LNCaP clone FGC (cell line): Measurements from ENCODE around the gene RNU4-1.

Experiments used
- DNase-seq: peaks from one replicate; pipeline ENCODE4 v3.0.0-alpha.2; 2011; ENCODE audit warnings: low read depth
- H3K4me3 ChIP-seq: 2 replicates; pipeline ENCODE4 v1.5.1; 2011; ENCODE audit warnings: mild to moderate bottlenecking, low read depth, low read length, control low read depth
- TF ChIP-seq, protein P1 (sequence below): IDR thresholded peaks from 2 replicates; pipeline ENCODE4 v1.5.1; 2012; ENCODE audit warnings: mild to moderate bottlenecking; ENCODE audit not compliant: control insufficient read depth, insufficient read depth; ENCODE audit errors: extremely low read depth

The RNU4-1 gene

GRCh38 chr12:120276734-120277133 lies 16.3 kb downstream of the RNU4-1 start:
- DNase-seq, result no peak
- TF ChIP-seq, protein P1, sequence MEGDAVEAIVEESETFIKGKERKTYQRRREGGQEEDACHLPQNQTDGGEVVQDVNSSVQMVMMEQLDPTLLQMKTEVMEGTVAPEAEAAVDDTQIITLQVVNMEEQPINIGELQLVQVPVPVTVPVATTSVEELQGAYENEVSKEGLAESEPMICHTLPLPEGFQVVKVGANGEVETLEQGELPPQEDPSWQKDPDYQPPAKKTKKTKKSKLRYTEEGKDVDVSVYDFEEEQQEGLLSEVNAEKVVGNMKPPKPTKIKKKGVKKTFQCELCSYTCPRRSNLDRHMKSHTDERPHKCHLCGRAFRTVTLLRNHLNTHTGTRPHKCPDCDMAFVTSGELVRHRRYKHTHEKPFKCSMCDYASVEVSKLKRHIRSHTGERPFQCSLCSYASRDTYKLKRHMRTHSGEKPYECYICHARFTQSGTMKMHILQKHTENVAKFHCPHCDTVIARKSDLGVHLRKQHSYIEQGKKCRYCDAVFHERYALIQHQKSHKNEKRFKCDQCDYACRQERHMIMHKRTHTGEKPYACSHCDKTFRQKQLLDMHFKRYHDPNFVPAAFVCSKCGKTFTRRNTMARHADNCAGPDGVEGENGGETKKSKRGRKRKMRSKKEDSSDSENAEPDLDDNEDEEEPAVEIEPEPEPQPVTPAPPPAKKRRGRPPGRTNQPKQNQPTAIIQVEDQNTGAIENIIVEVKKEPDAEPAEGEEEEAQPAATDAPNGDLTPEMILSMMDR, result no peak
- H3K4me3 ChIP-seq, result no peak overlapping the region

DNA sequence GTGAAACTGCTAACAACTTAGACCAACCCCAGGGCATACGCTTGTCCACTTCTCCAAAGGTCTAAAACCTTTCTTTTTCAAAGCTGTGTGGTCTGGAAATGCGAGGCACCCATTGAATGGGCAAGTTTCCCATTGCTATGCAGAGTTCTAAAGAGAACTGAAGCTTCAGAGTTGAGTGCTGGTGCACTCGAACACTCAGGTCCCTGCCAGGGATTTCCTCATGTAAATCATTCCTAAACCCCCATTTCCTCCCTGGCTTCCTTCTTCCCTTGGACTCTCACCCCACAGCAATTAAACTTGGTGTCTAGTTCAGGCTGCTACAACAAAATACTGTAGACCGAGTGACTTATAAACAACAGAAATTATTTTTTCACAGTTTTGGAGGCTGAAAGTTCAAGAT lies 25.3 kb downstream of the RNU4-1 start:
- DNase-seq, result no peak
- no peak overlapping the region for H3K4me3 ChIP-seq
- TF ChIP-seq, protein P1, result no peak

- DNase-seq, result no peak
- TF ChIP-seq, protein P1, result no peak
- H3K4me3 ChIP-seq, result peak overlapping the region; percentile 24; the same call in 1 of the 2 replicates
These were observed 26.7 kb downstream of the RNU4-1 start for GRCh38 chr12:120266180-120266870.

GRCh38 chr12:120265473-120266179 lies 27.4 kb downstream of the RNU4-1 start, which contains the start of gene PXN:
TSS of gene PXN (minus strand) at chr12:120265730. CDS start at chr12:120265629, 101 bp downstream.
- TF ChIP-seq, protein P1, result peak; percentile 94
- DNase-seq, result no peak
- H3K4me3 ChIP-seq, result peak within 1 kb of the TSS; percentile 63

GRCh38 chr12:120264904-120265472 lies 28.0 kb downstream of the RNU4-1 start:
- TF ChIP-seq, protein P1, result no peak
- peak overlapping the region; percentile 63 for H3K4me3 ChIP-seq
- DNase-seq, result no peak

- H3K4me3 ChIP-seq, result peak overlapping the region; percentile 63
- DNase-seq, result no peak
- TF ChIP-seq, protein P1, result no peak
These were observed 28.7 kb downstream of the RNU4-1 start for GRCh38 chr12:120264086-120264903.
